ENCODE data around the gene LMOD1.
"Not testable (repeated sequence)": the region's sequence is repeated elsewhere in the genome, so short reads cannot be mapped to it uniquely, and the experiment has no call there.

Gene LMOD1

GRCh38 chr1:201912832-201913231 is 33.5 kb downstream of the LMOD1 start:
- no peak for DNase-seq

GRCh38 chr1:201911826-201912571 is 34.3 kb downstream of the LMOD1 start:
- DNase-seq = no peak

- no peak for DNase-seq
Observed at GRCh38 chr1:201907621-201908020, 38.7 kb downstream of the LMOD1 start.

GRCh38 chr1:201906336-201906735 is 40.0 kb downstream of the LMOD1 start:
- DNase-seq = no peak

GRCh38 chr1:201905234-201905890 is 41.0 kb downstream of the LMOD1 start:
- DNase-seq = peak in 1 of 2 experiments; percentile 28

GRCh38 chr1:201904579-201904978 is 41.8 kb downstream of the LMOD1 start:
- DNase-seq = no peak

- DNase-seq = no peak
Observed at GRCh38 chr1:201903135-201903534, 43.2 kb downstream of the LMOD1 start.

GRCh38 chr1:201902198-201902597 is 44.1 kb downstream of the LMOD1 start:
- DNase-seq = no peak

GRCh38 chr1:201901036-201901435 is 45.3 kb downstream of the LMOD1 start:
- not testable (repeated sequence) for DNase-seq

GRCh38 chr1:201900476-201900875 is 45.9 kb downstream of the LMOD1 start:
- DNase-seq = no peak

GRCh38 chr1:201899683-201900429 is 46.5 kb downstream of the LMOD1 start:
- DNase-seq = no peak

- no peak for DNase-seq
Observed at GRCh38 chr1:201898992-201899391, 47.4 kb downstream of the LMOD1 start.

- no peak for DNase-seq
Observed at GRCh38 chr1:201898240-201898894, 48.0 kb downstream of the LMOD1 start.

- no peak for DNase-seq
Observed at GRCh38 chr1:201896951-201897391, 49.4 kb downstream of the LMOD1 start.

GRCh38 chr1:201895913-201896807 is 50.2 kb downstream of the LMOD1 start:
- DNase-seq = peak; percentile 91 to 93

GRCh38 chr1:201895120-201895665 is 51.2 kb downstream of the LMOD1 start:
- no peak for DNase-seq

GRCh38 chr1:201894343-201895119 is 51.8 kb downstream of the LMOD1 start:
- no peak for DNase-seq

GRCh38 chr1:201893431-201893830 is 52.9 kb downstream of the LMOD1 start:
- DNase-seq = no peak

GRCh38 chr1:201892211-201892610 is 54.1 kb downstream of the LMOD1 start:
- no peak for DNase-seq

- no peak for DNase-seq
Observed at GRCh38 chr1:201891451-201892045, 54.8 kb downstream of the LMOD1 start.
